OCI-LY3 (cell line): ENCODE results near the gene G6PC3.

Experiments used
- H2AFZ ChIP-seq: fragments of 200-600, 300-600 bp; shearing (Covaris generic); 2 replicates; pipeline ENCODE4 v1.6.0; 2014; ENCODE audit warnings: antibody characterized with exemption, low read depth, low read length
- H3K27ac ChIP-seq: fragments of 200-600, 300-600 bp; sonication (generic); 2 replicates; pipeline ENCODE4 v1.5.1; 2014; ENCODE audit warnings: mild to moderate bottlenecking, low read length, moderate library complexity, mixed read lengths
- H3K27me3 ChIP-seq: fragments of 200-600, 300-600 bp; sonication (generic); 2 replicates; pipeline ENCODE4 v1.6.1; 2014; ENCODE audit warnings: low read depth, low read length, mixed read lengths
- H3K36me3 ChIP-seq: fragments of 200-600, 300-600 bp; sonication (generic); replicated peaks from 2 replicates; pipeline ENCODE3; 2014; ENCODE audit warnings: low read depth, low read length, mixed read lengths
- H3K4me1 ChIP-seq: fragments of 300-600, 200-600 bp; sonication (generic); 2 replicates; pipeline ENCODE4 v1.6.1; 2014; ENCODE audit warnings: low read length, mixed read lengths
- H3K4me2 ChIP-seq: fragments of 200-600, 300-600 bp; sonication (generic); 2 replicates; pipeline ENCODE4 v1.6.1; 2014; ENCODE audit warnings: low read length, mixed read lengths
- H3K4me3 ChIP-seq: fragments of 300-600, 200-600 bp; sonication (generic); 2 replicates; pipeline ENCODE4 v1.5.1; 2014; ENCODE audit warnings: antibody characterized with exemption, mild to moderate bottlenecking, low read length, moderate library complexity
- H3K79me2 ChIP-seq: fragments of 300-600, 200-600 bp; shearing (Covaris generic); 2 replicates; pipeline ENCODE4 v1.6.1; 2014; ENCODE audit warnings: mild to moderate bottlenecking, low read length, mixed read lengths
- H3K9ac ChIP-seq: fragments of 300-600, 200-600 bp; shearing (Covaris generic); 2 replicates; pipeline ENCODE4 v1.6.0; 2014; ENCODE audit warnings: mild to moderate bottlenecking, low read length, moderate library complexity
- H3K9me3 ChIP-seq: fragments of 200-600, 300-600 bp; shearing (Covaris generic); 2 replicates; pipeline ENCODE4 v1.6.1; 2014; ENCODE audit warnings: low read length, mixed read lengths; ENCODE audit not compliant: insufficient read depth
- H4K20me1 ChIP-seq: fragments of 200-600, 300-600 bp; sonication (generic); 2 replicates; pipeline ENCODE4 v1.6.1; 2016; ENCODE audit warnings: low read length, mixed read lengths; ENCODE audit not compliant: insufficient read depth
- CTCF ChIP-seq: fragments of 200-600, 300-600 bp; sonication (generic); IDR thresholded peaks from 2 replicates; pipeline ENCODE4 v1.5.1; 2014; ENCODE audit warnings: antibody characterized with exemption, low read length, low read depth
- EZH2phosphoT487 ChIP-seq: fragments of 200-600 bp; shearing (Covaris generic); IDR thresholded peaks from 2 replicates; pipeline ENCODE4 v1.6.1; 2018; ENCODE audit warnings: antibody characterized with exemption, mixed run types, low read depth

G6PC3 gene

GRCh38 chr17:44094701-44095387 lies 24.3 kb downstream of the G6PC3 start:
- TF ChIP-seq EZH2phosphoT487, result no peak
- no peak for TF ChIP-seq CTCF
- Histone ChIP-seq H3K4me3 (no peak overlapping the region), H3K9ac (no peak overlapping the region), H3K9me3 (no peaks in the 10 kb centered on the region), H2AFZ (no peak overlapping the region), H3K36me3 (no peaks in the 10 kb centered on the region), H3K27me3 (no peaks in the 10 kb centered on the region), H3K27ac (no peak overlapping the region), H3K79me2 (no peaks in the 10 kb centered on the region), H3K4me2 (no peak overlapping the region), H4K20me1 (no peaks in the 10 kb centered on the region; the same call in 1 of the 2 replicates), H3K4me1 (peaks cover 11% of the 10 kb centered on the region)

GRCh38 chr17:44095388-44095646 lies 24.8 kb downstream of the G6PC3 start:
- Histone ChIP-seq H3K9ac (no peak overlapping the region), H3K27ac (no peak overlapping the region)

GRCh38 chr17:44095647-44096496 lies 25.3 kb downstream of the G6PC3 start:
- no peak overlapping the region for H3K4me3 ChIP-seq
- no peak overlapping the region for H2AFZ ChIP-seq
- TF ChIP-seq CTCF, result no peak
- TF ChIP-seq EZH2phosphoT487, result no peak
- H3K79me2 ChIP-seq, result no peaks in the 10 kb centered on the region
- peaks cover 11% of the 10 kb centered on the region for H3K4me1 ChIP-seq
- no peaks in the 10 kb centered on the region; the same call in 1 of the 2 replicates for H4K20me1 ChIP-seq
- H3K27ac ChIP-seq, result no peak overlapping the region
- peak overlapping the region; percentile 46 for H3K4me2 ChIP-seq
- H3K27me3 ChIP-seq, result no peaks in the 10 kb centered on the region
- H3K36me3 ChIP-seq, result no peaks in the 10 kb centered on the region
- H3K9ac ChIP-seq, result no peak overlapping the region
- H3K9me3 ChIP-seq, result no peaks in the 10 kb centered on the region

More at GRCh38 chr17:44095388-44095646, 24.8 kb downstream of the G6PC3 start:
- Histone ChIP-seq H3K4me3 (no peak overlapping the region), H3K9me3 (no peaks in the 10 kb centered on the region), H3K79me2 (no peaks in the 10 kb centered on the region), H4K20me1 (no peaks in the 10 kb centered on the region; the same call in 1 of the 2 replicates), H3K36me3 (no peaks in the 10 kb centered on the region), H2AFZ (no peak overlapping the region), H3K27me3 (no peaks in the 10 kb centered on the region), H3K4me2 (peak overlapping the region; percentile 46; the same call in 1 of the 2 replicates), H3K4me1 (peaks cover 11% of the 10 kb centered on the region)
- TF ChIP-seq EZH2phosphoT487, result no peak
- TF ChIP-seq CTCF, result no peak
